GM23338 (cell line): ENCODE measurements around the gene KCNH6.

Experiments
- CREB1 ChIP-seq: fragments of 250-450 bp; sonication (Bioruptor Pico); IDR thresholded peaks from 2 replicates; pipeline ENCODE4 v1.5.0; 2020; ENCODE audit warnings: low read depth, mild to moderate bottlenecking, moderate library complexity
- ETS1 ChIP-seq: IDR thresholded peaks from 2 replicates; pipeline ENCODE4 v1.6.1; 2016; ENCODE audit warnings: antibody characterized with exemption
- EZH2 ChIP-seq: fragments of 200-600 bp; sonication (generic); IDR thresholded peaks from one replicate; pipeline ENCODE4 v1.8.0; 2017; ENCODE audit warnings: antibody characterized with exemption, mild to moderate bottlenecking, low read depth; ENCODE audit not compliant: unreplicated experiment
- EZH2phosphoT487 ChIP-seq: fragments of 200-600 bp; sonication (generic); IDR thresholded peaks from one replicate; pipeline ENCODE4 v1.8.1; 2018; ENCODE audit warnings: antibody characterized with exemption; ENCODE audit not compliant: unreplicated experiment
- JUNB ChIP-seq: IDR thresholded peaks from one replicate; pipeline ENCODE4 v1.6.1; 2016; ENCODE audit warnings: antibody characterized with exemption; ENCODE audit not compliant: unreplicated experiment
- POLR2AphosphoS5 ChIP-seq: IDR thresholded peaks from 2 replicates; pipeline ENCODE4 v1.6.1; 2016; ENCODE audit warnings: antibody characterized with exemption, low read depth
- ZNF114 ChIP-seq: fragments of 250-450 bp; sonication (Bioruptor Pico); IDR thresholded peaks from 2 replicates; pipeline ENCODE4 v1.5.0; 2020; ENCODE audit warnings: mild to moderate bottlenecking, moderate library complexity
- TF ChIP-seq, protein P1 (sequence below), 2 experiments: fragments of 200-600 bp in 1 of 2; sonication (generic) in 1 of 2; conservative IDR thresholded peaks; 2 replicates each; pipeline versions ENCODE4 v1.5.1 to v1.6.1; 2016 to 2017; ENCODE audit warnings: antibody characterized with exemption in 2 of 2, low read depth in 2 of 2, mild to moderate bottlenecking in 2 of 2, moderate library complexity in 1 of 2
- TF ChIP-seq, protein P2 (sequence below): IDR thresholded peaks from one replicate; pipeline ENCODE4 v1.6.1; 2018; ENCODE audit warnings: antibody characterized with exemption; ENCODE audit not compliant: unreplicated experiment

GRCh38 chr17:63525190-63525946 is 2.2 kb downstream of the KCNH6 start:
- TF ChIP-seq POLR2AphosphoS5 (no peak), CREB1 (CRISPR knock-in tag) (no peak), EZH2 (no peak), ETS1 (no peak), EZH2phosphoT487 (no peak), JUNB (no peak), ZNF114 (no peak)
- TF ChIP-seq, protein P1, sequence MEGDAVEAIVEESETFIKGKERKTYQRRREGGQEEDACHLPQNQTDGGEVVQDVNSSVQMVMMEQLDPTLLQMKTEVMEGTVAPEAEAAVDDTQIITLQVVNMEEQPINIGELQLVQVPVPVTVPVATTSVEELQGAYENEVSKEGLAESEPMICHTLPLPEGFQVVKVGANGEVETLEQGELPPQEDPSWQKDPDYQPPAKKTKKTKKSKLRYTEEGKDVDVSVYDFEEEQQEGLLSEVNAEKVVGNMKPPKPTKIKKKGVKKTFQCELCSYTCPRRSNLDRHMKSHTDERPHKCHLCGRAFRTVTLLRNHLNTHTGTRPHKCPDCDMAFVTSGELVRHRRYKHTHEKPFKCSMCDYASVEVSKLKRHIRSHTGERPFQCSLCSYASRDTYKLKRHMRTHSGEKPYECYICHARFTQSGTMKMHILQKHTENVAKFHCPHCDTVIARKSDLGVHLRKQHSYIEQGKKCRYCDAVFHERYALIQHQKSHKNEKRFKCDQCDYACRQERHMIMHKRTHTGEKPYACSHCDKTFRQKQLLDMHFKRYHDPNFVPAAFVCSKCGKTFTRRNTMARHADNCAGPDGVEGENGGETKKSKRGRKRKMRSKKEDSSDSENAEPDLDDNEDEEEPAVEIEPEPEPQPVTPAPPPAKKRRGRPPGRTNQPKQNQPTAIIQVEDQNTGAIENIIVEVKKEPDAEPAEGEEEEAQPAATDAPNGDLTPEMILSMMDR (conservative IDR thresholded peaks at IDR 0.05; ENCODE audit: low read depth in 2 of 2) = no peak
- TF ChIP-seq, protein P2, sequence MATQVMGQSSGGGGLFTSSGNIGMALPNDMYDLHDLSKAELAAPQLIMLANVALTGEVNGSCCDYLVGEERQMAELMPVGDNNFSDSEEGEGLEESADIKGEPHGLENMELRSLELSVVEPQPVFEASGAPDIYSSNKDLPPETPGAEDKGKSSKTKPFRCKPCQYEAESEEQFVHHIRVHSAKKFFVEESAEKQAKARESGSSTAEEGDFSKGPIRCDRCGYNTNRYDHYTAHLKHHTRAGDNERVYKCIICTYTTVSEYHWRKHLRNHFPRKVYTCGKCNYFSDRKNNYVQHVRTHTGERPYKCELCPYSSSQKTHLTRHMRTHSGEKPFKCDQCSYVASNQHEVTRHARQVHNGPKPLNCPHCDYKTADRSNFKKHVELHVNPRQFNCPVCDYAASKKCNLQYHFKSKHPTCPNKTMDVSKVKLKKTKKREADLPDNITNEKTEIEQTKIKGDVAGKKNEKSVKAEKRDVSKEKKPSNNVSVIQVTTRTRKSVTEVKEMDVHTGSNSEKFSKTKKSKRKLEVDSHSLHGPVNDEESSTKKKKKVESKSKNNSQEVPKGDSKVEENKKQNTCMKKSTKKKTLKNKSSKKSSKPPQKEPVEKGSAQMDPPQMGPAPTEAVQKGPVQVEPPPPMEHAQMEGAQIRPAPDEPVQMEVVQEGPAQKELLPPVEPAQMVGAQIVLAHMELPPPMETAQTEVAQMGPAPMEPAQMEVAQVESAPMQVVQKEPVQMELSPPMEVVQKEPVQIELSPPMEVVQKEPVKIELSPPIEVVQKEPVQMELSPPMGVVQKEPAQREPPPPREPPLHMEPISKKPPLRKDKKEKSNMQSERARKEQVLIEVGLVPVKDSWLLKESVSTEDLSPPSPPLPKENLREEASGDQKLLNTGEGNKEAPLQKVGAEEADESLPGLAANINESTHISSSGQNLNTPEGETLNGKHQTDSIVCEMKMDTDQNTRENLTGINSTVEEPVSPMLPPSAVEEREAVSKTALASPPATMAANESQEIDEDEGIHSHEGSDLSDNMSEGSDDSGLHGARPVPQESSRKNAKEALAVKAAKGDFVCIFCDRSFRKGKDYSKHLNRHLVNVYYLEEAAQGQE = no peak
